HCT116 (cell line): ENCODE results near the gene MOV10L1. TPM values are rescaled to one million over a fixed set of nuclear protein-coding genes. Genes with fewer than 3 reads are reported as not detected.

Source experiments
- CBX3 ChIP-seq: IDR thresholded peaks from 2 replicates; pipeline ENCODE4 v1.6.1; 2012; ENCODE audit warnings: low read depth
- CEBPB ChIP-seq: IDR thresholded peaks from 2 replicates; pipeline ENCODE4 v1.6.1; 2012; ENCODE audit warnings: low read depth
- EGR1 ChIP-seq: IDR thresholded peaks from 2 replicates; pipeline ENCODE4 v1.6.1; 2012; ENCODE audit warnings: low read depth
- SIN3A ChIP-seq: IDR thresholded peaks from 2 replicates; pipeline ENCODE4 v1.6.1; 2012; ENCODE audit warnings: low read depth
- SP1 ChIP-seq: IDR thresholded peaks from 2 replicates; pipeline ENCODE4 v1.6.1; 2012; ENCODE audit warnings: low read depth
- SRF ChIP-seq: IDR thresholded peaks from 2 replicates; pipeline ENCODE4 v1.6.1; 2012; ENCODE audit warnings: low read depth
- YY1 ChIP-seq: IDR thresholded peaks from 2 replicates; pipeline ENCODE4 v1.6.1; 2011; ENCODE audit warnings: low read length, low read depth, moderate library complexity, mild to moderate bottlenecking; ENCODE audit not compliant: insufficient replicate concordance; ENCODE audit errors: extremely low read depth
- ZFX ChIP-seq: fragments of 450-650 bp; IDR thresholded peaks from 2 replicates; pipeline ENCODE4 v1.6.1; 2017
- total RNA-seq: library from RNA; stranded (reverse); gene quantifications from one replicate; pipeline ENCODE4 v1.2.1, GENCODE V29; 2021; ENCODE audit not compliant: unreplicated experiment
- TF ChIP-seq, protein P1 (sequence below): IDR thresholded peaks from 2 replicates; pipeline ENCODE4 v1.6.1; 2012; ENCODE audit warnings: low read depth
- TF ChIP-seq, protein P2 (sequence below), 3 experiments: fragments of 200-600 bp in 1 of 3; sonication (generic) in 1 of 3; IDR thresholded peaks in 2 of 3; conservative IDR thresholded peaks in 1 of 3; 2 replicates each; pipeline ENCODE4 v1.5.1; 2012 to 2017; ENCODE audit warnings: low read depth in 2 of 3, low read length in 2 of 3, antibody characterized with exemption in 1 of 3, borderline replicate concordance in 1 of 3, control low read depth in 1 of 3, mild to moderate bottlenecking in 1 of 3, mixed read lengths in 1 of 3, mixed run types in 1 of 3, moderate library complexity in 1 of 3; ENCODE audit not compliant: insufficient read depth in 1 of 3

Gene MOV10L1
- total RNA-seq, 1 experiment from 2014 or later, result not detected

DNA sequence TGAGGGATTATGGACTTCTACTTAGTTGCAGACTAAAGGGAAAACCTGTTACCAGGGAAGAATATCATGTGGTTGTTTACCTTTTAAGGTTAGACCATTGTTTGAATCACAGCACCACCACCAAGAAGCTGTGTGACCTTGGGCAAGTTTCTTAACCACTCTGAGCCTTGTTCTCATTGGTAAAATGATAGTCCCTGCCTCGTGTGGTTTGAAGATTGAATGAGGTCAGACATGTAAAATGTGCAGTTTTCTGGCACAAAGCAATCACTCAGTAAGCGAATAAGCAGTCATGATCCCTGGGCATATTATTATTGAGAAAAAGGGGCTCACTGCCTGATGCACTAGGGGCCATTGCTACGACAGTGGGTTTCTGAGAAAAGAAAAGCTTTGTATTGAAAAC, 28.3 kb downstream of the MOV10L1 start (continued):
- TF ChIP-seq, protein P1, sequence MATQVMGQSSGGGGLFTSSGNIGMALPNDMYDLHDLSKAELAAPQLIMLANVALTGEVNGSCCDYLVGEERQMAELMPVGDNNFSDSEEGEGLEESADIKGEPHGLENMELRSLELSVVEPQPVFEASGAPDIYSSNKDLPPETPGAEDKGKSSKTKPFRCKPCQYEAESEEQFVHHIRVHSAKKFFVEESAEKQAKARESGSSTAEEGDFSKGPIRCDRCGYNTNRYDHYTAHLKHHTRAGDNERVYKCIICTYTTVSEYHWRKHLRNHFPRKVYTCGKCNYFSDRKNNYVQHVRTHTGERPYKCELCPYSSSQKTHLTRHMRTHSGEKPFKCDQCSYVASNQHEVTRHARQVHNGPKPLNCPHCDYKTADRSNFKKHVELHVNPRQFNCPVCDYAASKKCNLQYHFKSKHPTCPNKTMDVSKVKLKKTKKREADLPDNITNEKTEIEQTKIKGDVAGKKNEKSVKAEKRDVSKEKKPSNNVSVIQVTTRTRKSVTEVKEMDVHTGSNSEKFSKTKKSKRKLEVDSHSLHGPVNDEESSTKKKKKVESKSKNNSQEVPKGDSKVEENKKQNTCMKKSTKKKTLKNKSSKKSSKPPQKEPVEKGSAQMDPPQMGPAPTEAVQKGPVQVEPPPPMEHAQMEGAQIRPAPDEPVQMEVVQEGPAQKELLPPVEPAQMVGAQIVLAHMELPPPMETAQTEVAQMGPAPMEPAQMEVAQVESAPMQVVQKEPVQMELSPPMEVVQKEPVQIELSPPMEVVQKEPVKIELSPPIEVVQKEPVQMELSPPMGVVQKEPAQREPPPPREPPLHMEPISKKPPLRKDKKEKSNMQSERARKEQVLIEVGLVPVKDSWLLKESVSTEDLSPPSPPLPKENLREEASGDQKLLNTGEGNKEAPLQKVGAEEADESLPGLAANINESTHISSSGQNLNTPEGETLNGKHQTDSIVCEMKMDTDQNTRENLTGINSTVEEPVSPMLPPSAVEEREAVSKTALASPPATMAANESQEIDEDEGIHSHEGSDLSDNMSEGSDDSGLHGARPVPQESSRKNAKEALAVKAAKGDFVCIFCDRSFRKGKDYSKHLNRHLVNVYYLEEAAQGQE, result no peak
- TF ChIP-seq ZFX (no peak), CBX3 (no peak), SP1 (no peak), YY1 (no peak), SRF (no peak), SIN3A (no peak), CEBPB (no peak), EGR1 (no peak)
- TF ChIP-seq, protein P2, sequence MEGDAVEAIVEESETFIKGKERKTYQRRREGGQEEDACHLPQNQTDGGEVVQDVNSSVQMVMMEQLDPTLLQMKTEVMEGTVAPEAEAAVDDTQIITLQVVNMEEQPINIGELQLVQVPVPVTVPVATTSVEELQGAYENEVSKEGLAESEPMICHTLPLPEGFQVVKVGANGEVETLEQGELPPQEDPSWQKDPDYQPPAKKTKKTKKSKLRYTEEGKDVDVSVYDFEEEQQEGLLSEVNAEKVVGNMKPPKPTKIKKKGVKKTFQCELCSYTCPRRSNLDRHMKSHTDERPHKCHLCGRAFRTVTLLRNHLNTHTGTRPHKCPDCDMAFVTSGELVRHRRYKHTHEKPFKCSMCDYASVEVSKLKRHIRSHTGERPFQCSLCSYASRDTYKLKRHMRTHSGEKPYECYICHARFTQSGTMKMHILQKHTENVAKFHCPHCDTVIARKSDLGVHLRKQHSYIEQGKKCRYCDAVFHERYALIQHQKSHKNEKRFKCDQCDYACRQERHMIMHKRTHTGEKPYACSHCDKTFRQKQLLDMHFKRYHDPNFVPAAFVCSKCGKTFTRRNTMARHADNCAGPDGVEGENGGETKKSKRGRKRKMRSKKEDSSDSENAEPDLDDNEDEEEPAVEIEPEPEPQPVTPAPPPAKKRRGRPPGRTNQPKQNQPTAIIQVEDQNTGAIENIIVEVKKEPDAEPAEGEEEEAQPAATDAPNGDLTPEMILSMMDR (IDR thresholded peaks at IDR 0.05 in 2 of 3, conservative IDR thresholded peaks at IDR 0.05 in 1 of 3; ENCODE audit: borderline replicate concordance in 1 of 3, insufficient read depth in 1 of 3, low read depth in 2 of 3, low read length in 2 of 3), result no peak
